HG02588 (cell line): ENCODE measurements around the gene LAD1.

ENCODE experiments used
- ATAC-seq: cut with Tn5 transposase; IDR thresholded peaks from one replicate; pipeline ENCODE4 v1.9.1; 2021; ENCODE audit warnings: mild to moderate bottlenecking, moderate library complexity; ENCODE audit not compliant: unreplicated experiment

The LAD1 gene

GRCh38 chr1:201366696-201367095, 32.4 kb downstream of the LAD1 start:
- no peak for ATAC-seq

- no peak for ATAC-seq
Measured at GRCh38 chr1:201365251-201365650, 33.9 kb downstream of the LAD1 start.

- ATAC-seq: no peak
Measured at GRCh38 chr1:201364808-201365105, 34.4 kb downstream of the LAD1 start.

- no peak for ATAC-seq
Measured at GRCh38 chr1:201363467-201363866, 35.7 kb downstream of the LAD1 start.

- no peak for ATAC-seq
Measured at GRCh38 chr1:201362906-201363305, 36.2 kb downstream of the LAD1 start.

- ATAC-seq: no peak
Measured at GRCh38 chr1:201361652-201362504, 37.2 kb downstream of the LAD1 start.

- ATAC-seq: no peak
Measured at GRCh38 chr1:201360901-201361651, 38.0 kb downstream of the LAD1 start.

- no peak for ATAC-seq
Measured at GRCh38 chr1:201360486-201360885, 38.6 kb downstream of the LAD1 start.

GRCh38 chr1:201359873-201360210, 39.3 kb downstream of the LAD1 start:
- ATAC-seq: no peak

- no peak for ATAC-seq
Measured at GRCh38 chr1:201359031-201359872, 39.9 kb downstream of the LAD1 start.

- no peak for ATAC-seq
Measured at GRCh38 chr1:201358596-201358995, 40.5 kb downstream of the LAD1 start.

- no peak for ATAC-seq
Measured at GRCh38 chr1:201357636-201358348, 41.3 kb downstream of the LAD1 start.

- no peak for ATAC-seq
Measured at GRCh38 chr1:201357211-201357610, 41.9 kb downstream of the LAD1 start.

- ATAC-seq: no peak
Measured at GRCh38 chr1:201356701-201357100, 42.4 kb downstream of the LAD1 start.

GRCh38 chr1:201356236-201356635, 42.9 kb downstream of the LAD1 start:
- ATAC-seq: no peak

GRCh38 chr1:201355471-201355870, 43.7 kb downstream of the LAD1 start:
- no peak for ATAC-seq

- no peak for ATAC-seq
Measured at GRCh38 chr1:201354901-201355295, 44.2 kb downstream of the LAD1 start.

- ATAC-seq: no peak
Measured at GRCh38 chr1:201354151-201354900, 44.8 kb downstream of the LAD1 start.

- ATAC-seq: no peak
Measured at GRCh38 chr1:201353186-201353940, 45.8 kb downstream of the LAD1 start.

GRCh38 chr1:201351617-201352016, 47.5 kb downstream of the LAD1 start:
- ATAC-seq: no peak
